GM19328 (cell line): ENCODE data around the gene CD300C.
"Not testable (repeated sequence)": the region's sequence is repeated elsewhere in the genome, so short reads cannot be mapped to it uniquely, and the experiment has no call there.

Experiments used
- ATAC-seq: cut with Tn5 transposase; IDR thresholded peaks from one replicate; pipeline ENCODE4 v1.9.1; 2021; ENCODE audit warnings: mild to moderate bottlenecking, moderate library complexity; ENCODE audit not compliant: unreplicated experiment

Gene CD300C

GRCh38 chr17:74563358-74563757, 17.4 kb upstream of the CD300C start:
- ATAC-seq, result no peak

- no peak for ATAC-seq
These were observed 15.7 kb upstream of the CD300C start for GRCh38 chr17:74561586-74561985.

GRCh38 chr17:74558882-74559519, 13.1 kb upstream of the CD300C start:
- ATAC-seq, result no peak

GRCh38 chr17:74558402-74558801, 12.5 kb upstream of the CD300C start:
- not testable (repeated sequence) for ATAC-seq

- ATAC-seq, result no peak
These were observed 9.6 kb upstream of the CD300C start for GRCh38 chr17:74555427-74555940.

GRCh38 chr17:74554909-74555308, 9.0 kb upstream of the CD300C start:
- no peak for ATAC-seq

GRCh38 chr17:74552037-74552436, 6.1 kb upstream of the CD300C start:
- no peak for ATAC-seq

- no peak for ATAC-seq
These were observed 4.7 kb upstream of the CD300C start for GRCh38 chr17:74550602-74551001.

- no peak for ATAC-seq
These were observed 3.4 kb upstream of the CD300C start for GRCh38 chr17:74549343-74549742.

- no peak for ATAC-seq
These were observed 1.8 kb upstream of the CD300C start for GRCh38 chr17:74547736-74548135.

- no peak for ATAC-seq
These were observed 1.3 kb upstream of the CD300C start for GRCh38 chr17:74547264-74547663.

GRCh38 chr17:74546586-74546985, 671 bp upstream of the CD300C start:
- no peak for ATAC-seq

GRCh38 chr17:74544991-74545842, 698 bp downstream of the CD300C start:
- no peak for ATAC-seq

- ATAC-seq, result no peak
These were observed 1.8 kb downstream of the CD300C start for GRCh38 chr17:74543891-74544760.

- ATAC-seq, result no peak
These were observed 2.5 kb downstream of the CD300C start for GRCh38 chr17:74543406-74543805.

- ATAC-seq, result no peak
These were observed 3.1 kb downstream of the CD300C start for GRCh38 chr17:74542727-74543383.

- no peak for ATAC-seq
These were observed 3.7 kb downstream of the CD300C start for GRCh38 chr17:74542166-74542565.

- ATAC-seq, result no peak
These were observed 4.5 kb downstream of the CD300C start for GRCh38 chr17:74541176-74542111.

- ATAC-seq, result no peak
These were observed 6.6 kb downstream of the CD300C start for GRCh38 chr17:74539281-74539820.
